OCI-LY1 (cell line): ENCODE data around the gene XPR1.

Source experiments
- H2AFZ ChIP-seq: fragments of 200-600 bp; sonication (generic), shearing (Covaris generic); 2 replicates; pipeline ENCODE4 v1.6.0; 2014; ENCODE audit warnings: antibody characterized with exemption, mild to moderate bottlenecking, low read length
- H3F3A ChIP-seq: fragments of 200-600 bp; sonication (generic), shearing (Covaris generic); 2 replicates; pipeline ENCODE4 v1.6.0; 2014; ENCODE audit warnings: mild to moderate bottlenecking, antibody characterized with exemption, low read length, moderate library complexity; ENCODE audit not compliant: insufficient read depth
- H3K27ac ChIP-seq: fragments of 200-600 bp; sonication (generic); 2 replicates; pipeline ENCODE4 v1.5.1; 2014; ENCODE audit warnings: low read length, mixed run types, mild to moderate bottlenecking, low read depth; ENCODE audit not compliant: poor library complexity, severe bottlenecking
- H3K27me3 ChIP-seq: fragments of 200-600 bp; sonication (generic); 2 replicates; pipeline ENCODE4 v1.6.0; 2014; ENCODE audit warnings: antibody characterized with exemption, mild to moderate bottlenecking, low read length, moderate library complexity; ENCODE audit not compliant: insufficient read depth
- H3K36me3 ChIP-seq: fragments of 200-600 bp; sonication (generic); 2 replicates; pipeline ENCODE4 v1.6.1; 2014; ENCODE audit warnings: mild to moderate bottlenecking, antibody characterized with exemption, low read length, moderate library complexity, mixed read lengths; ENCODE audit not compliant: insufficient read depth
- H3K4me1 ChIP-seq: fragments of 200-600 bp; sonication (generic); 2 replicates; pipeline ENCODE4 v1.5.1; 2014; ENCODE audit warnings: mild to moderate bottlenecking, low read length, moderate library complexity; ENCODE audit not compliant: insufficient read depth, severe bottlenecking
- H3K4me2 ChIP-seq: fragments of 200-600 bp; sonication (generic), shearing (Covaris generic); 2 replicates; pipeline ENCODE4 v1.6.1; 2014; ENCODE audit warnings: low read length
- H3K4me3 ChIP-seq: fragments of 200-600 bp; sonication (generic); 2 replicates; pipeline ENCODE4 v1.5.1; 2014; ENCODE audit warnings: low read length, low read depth, mild to moderate bottlenecking, mixed read lengths; ENCODE audit not compliant: poor library complexity, severe bottlenecking
- H3K79me2 ChIP-seq: fragments of 200-600 bp; shearing (Covaris generic); 2 replicates; pipeline ENCODE4 v1.6.1; 2016; ENCODE audit warnings: mixed run types, low read length, mixed read lengths; ENCODE audit not compliant: insufficient read depth
- H3K9ac ChIP-seq: fragments of 200-600 bp; sonication (generic), shearing (Covaris generic); 2 replicates; pipeline ENCODE4 v1.6.1; 2014; ENCODE audit warnings: mild to moderate bottlenecking, low read length, mixed read lengths
- H3K9me2 ChIP-seq: fragments of 200-600 bp; sonication (generic), shearing (Covaris generic); 2 replicates; pipeline ENCODE4 v1.6.1; 2014; ENCODE audit warnings: low read depth, mild to moderate bottlenecking, low read length, mixed read lengths
- H3K9me3 ChIP-seq: fragments of 200-600 bp; shearing (Covaris generic); 2 replicates; pipeline ENCODE4 v1.6.1; 2014; ENCODE audit warnings: low read length, mixed read lengths
- H4K20me1 ChIP-seq: fragments of 200-600 bp; sonication (generic), shearing (Covaris generic); 2 replicates; pipeline ENCODE4 v1.6.0; 2016; ENCODE audit warnings: mild to moderate bottlenecking, low read length; ENCODE audit not compliant: insufficient read depth
- CTCF ChIP-seq: fragments of 200-600 bp; sonication (generic), shearing (Covaris generic); IDR thresholded peaks from 2 replicates; pipeline ENCODE4 v1.5.1; 2017; ENCODE audit warnings: mild to moderate bottlenecking, antibody characterized with exemption, low read length, moderate library complexity, mixed read lengths
- EZH2 ChIP-seq: fragments of 200-600 bp; sonication (generic), shearing (Covaris generic); IDR thresholded peaks from 2 replicates; pipeline ENCODE4 v1.8.0; 2017; ENCODE audit warnings: borderline replicate concordance, mixed run types, mild to moderate bottlenecking, antibody characterized with exemption, low read length, moderate library complexity, mixed read lengths

The XPR1 gene

GRCh38 chr1:180930687-180931086 is 298.9 kb downstream of the XPR1 start:
- Histone ChIP-seq H3K4me3 (no peak overlapping the region), H3K27me3 (no peaks in the 10 kb centered on the region), H3K9me2 (no peaks in the 10 kb centered on the region), H3K4me1 (peaks cover 14% of the 10 kb centered on the region), H4K20me1 (no peaks in the 10 kb centered on the region), H3K27ac (no peak overlapping the region), H3F3A (no peaks in the 10 kb centered on the region), H2AFZ (no peak overlapping the region), H3K79me2 (no peaks in the 10 kb centered on the region), H3K36me3 (no peaks in the 10 kb centered on the region), H3K9me3 (no peaks in the 10 kb centered on the region), H3K9ac (no peak overlapping the region), H3K4me2 (no peak overlapping the region)
- TF ChIP-seq EZH2 (no peak), CTCF (no peak)

GRCh38 chr1:180931529-180931928 is 299.7 kb downstream of the XPR1 start:
- Histone ChIP-seq H3K27me3 (no peaks in the 10 kb centered on the region), H3K4me1 (peaks cover 18% of the 10 kb centered on the region), H3K36me3 (no peaks in the 10 kb centered on the region), H3K9me3 (no peaks in the 10 kb centered on the region), H3K79me2 (no peaks in the 10 kb centered on the region), H3K9me2 (no peaks in the 10 kb centered on the region), H2AFZ (no peak overlapping the region), H3F3A (no peaks in the 10 kb centered on the region), H3K4me2 (no peak overlapping the region), H4K20me1 (no peaks in the 10 kb centered on the region), H3K27ac (no peak overlapping the region), H3K4me3 (no peak overlapping the region), H3K9ac (no peak overlapping the region)
- TF ChIP-seq EZH2 (no peak), CTCF (no peak)

- H3K4me3 ChIP-seq: no peak overlapping the region
- no peak for TF ChIP-seq EZH2
- no peak for TF ChIP-seq CTCF
- peaks cover 18% of the 10 kb centered on the region for H3K4me1 ChIP-seq
- no peak overlapping the region for H3K9ac ChIP-seq
- H3K4me2 ChIP-seq: no peak overlapping the region
- H3K27ac ChIP-seq: no peak overlapping the region
- H2AFZ ChIP-seq: no peak overlapping the region
- no peaks in the 10 kb centered on the region for H3K79me2 ChIP-seq
- H3F3A ChIP-seq: no peaks in the 10 kb centered on the region
- no peaks in the 10 kb centered on the region for H3K27me3 ChIP-seq
- no peaks in the 10 kb centered on the region for H3K9me2 ChIP-seq
- H3K36me3 ChIP-seq: no peaks in the 10 kb centered on the region
- H3K9me3 ChIP-seq: no peaks in the 10 kb centered on the region
- no peaks in the 10 kb centered on the region for H4K20me1 ChIP-seq
These were observed 300.6 kb downstream of the XPR1 start for GRCh38 chr1:180932378-180932777.
